Prostate gland (tissue), 2 donors: ENCODE measurements around the gene OR13C5. TPM values are rescaled to one million over a fixed set of nuclear protein-coding genes. Genes with fewer than 3 reads are reported as not detected.

Source experiments
- DNase-seq: peaks from one replicate; pipeline ENCODE4 v3.0.0-alpha.2; 2019; ENCODE audit warnings: low spot score
- H3K27ac ChIP-seq, 2 donors: fragments of 200-600 bp; sonication (generic); 2 replicates each; pipeline ENCODE4 v1.5.1; 2017 to 2019
- H3K27me3 ChIP-seq: fragments of 200-600 bp; sonication (generic); replicated peaks from 2 replicates; pipeline ENCODE4 v1.5.1; 2019; ENCODE audit not compliant: insufficient read depth
- H3K36me3 ChIP-seq, 2 donors: fragments of 200-600 bp; sonication (generic); 1 replicate in 1 of 2; 2 replicates in 1 of 2; pipeline versions ENCODE4 v1.5.1 to v1.8.1; 2017 to 2019
- H3K4me1 ChIP-seq: fragments of 200-600 bp; sonication (generic); replicated peaks from 2 replicates; pipeline ENCODE4 v1.5.1; 2019
- H3K4me3 ChIP-seq, 2 donors: fragments of 200-600 bp; sonication (generic); 2 replicates each; pipeline ENCODE4 v1.5.1; 2017 to 2019
- H3K9me3 ChIP-seq: fragments of 200-600 bp; sonication (generic); 2 replicates; pipeline ENCODE4 v1.5.1; 2017
- POLR2A ChIP-seq: fragments of 450-650 bp; IDR thresholded peaks from one replicate; pipeline ENCODE4 v1.6.1; 2016; ENCODE audit warnings: antibody characterized with exemption, mild to moderate bottlenecking
- WGBS: methylation state at CpG from one replicate; pipeline ENCODE4 v1.1.5; 2018; 5-methylcytosine and 5-hydroxymethylcytosine counted together
- intact Hi-C: fragments of 100-400 bp; cut with DNase I; formaldehyde crosslinking; loops from one replicate; pipeline ENCODE4 v1.14.2; 2022
- total RNA-seq, 2 donors: library from RNA; depleted of rRNA; stranded (reverse); fragments of >200 nt; gene quantifications; one replicate each; pipeline ENCODE4 v1.1.0, GENCODE V29; 2016
- TF ChIP-seq, protein P1 (sequence below), 4 experiments: fragments of 200-600 bp in 2 of 4; fragments of 450-650 bp in 2 of 4; sonication (generic) in 2 of 4; IDR thresholded peaks; 1 replicate in 3 of 4; 2 replicates in 1 of 4; pipeline ENCODE4 v1.5.1; 2016 to 2019; ENCODE audit warnings: antibody characterized with exemption in 4 of 4, mild to moderate bottlenecking in 2 of 4, moderate library complexity in 2 of 4

Gene OR13C5
- total RNA-seq, 2 donors from 2014 or later = not detected

DNA sequence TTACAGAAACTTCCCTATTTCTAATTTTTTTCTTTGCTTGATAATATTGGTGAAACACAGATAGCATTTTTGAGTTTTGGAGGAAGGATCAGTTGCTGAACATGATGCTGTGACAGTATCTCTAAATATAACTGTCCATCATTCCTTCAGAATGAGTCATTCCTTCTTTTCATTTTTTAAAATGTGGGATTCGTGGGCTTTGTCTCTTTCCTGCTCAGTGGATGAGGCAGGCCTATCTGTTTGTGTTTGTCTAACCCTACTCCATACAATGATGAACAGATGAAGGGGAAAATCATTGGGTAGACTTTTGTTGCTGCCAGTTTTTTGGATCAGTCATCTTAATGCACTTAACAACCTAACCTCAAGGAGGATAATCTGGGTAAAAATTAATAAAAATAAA, 46.0 kb downstream of the OR13C5 start:
- Histone ChIP-seq H3K9me3 (no peaks in the 10 kb centered on the region), H3K4me3 (no peak overlapping the region), H3K36me3 (no peaks in the 10 kb centered on the region), H3K4me1 (no peaks in the 10 kb centered on the region), H3K27ac (no peak overlapping the region), H3K27me3 (no peaks in the 10 kb centered on the region)
- intact Hi-C loops = no loop called here
- WGBS = 47% methylated on average over 1 of the region's 1 CpG
- no peak for TF ChIP-seq POLR2A
- TF ChIP-seq, protein P1, sequence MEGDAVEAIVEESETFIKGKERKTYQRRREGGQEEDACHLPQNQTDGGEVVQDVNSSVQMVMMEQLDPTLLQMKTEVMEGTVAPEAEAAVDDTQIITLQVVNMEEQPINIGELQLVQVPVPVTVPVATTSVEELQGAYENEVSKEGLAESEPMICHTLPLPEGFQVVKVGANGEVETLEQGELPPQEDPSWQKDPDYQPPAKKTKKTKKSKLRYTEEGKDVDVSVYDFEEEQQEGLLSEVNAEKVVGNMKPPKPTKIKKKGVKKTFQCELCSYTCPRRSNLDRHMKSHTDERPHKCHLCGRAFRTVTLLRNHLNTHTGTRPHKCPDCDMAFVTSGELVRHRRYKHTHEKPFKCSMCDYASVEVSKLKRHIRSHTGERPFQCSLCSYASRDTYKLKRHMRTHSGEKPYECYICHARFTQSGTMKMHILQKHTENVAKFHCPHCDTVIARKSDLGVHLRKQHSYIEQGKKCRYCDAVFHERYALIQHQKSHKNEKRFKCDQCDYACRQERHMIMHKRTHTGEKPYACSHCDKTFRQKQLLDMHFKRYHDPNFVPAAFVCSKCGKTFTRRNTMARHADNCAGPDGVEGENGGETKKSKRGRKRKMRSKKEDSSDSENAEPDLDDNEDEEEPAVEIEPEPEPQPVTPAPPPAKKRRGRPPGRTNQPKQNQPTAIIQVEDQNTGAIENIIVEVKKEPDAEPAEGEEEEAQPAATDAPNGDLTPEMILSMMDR (IDR thresholded peaks at IDR 0.05) = no peak
- DNase-seq = no peak

Other genes starting within 250 kb of the OR13C5 start
- not detected for gene OR13F1, start 95.2 kb downstream of the OR13C5 start, total RNA-seq
- not detected for gene OR13C4, start 72.2 kb downstream of the OR13C5 start, total RNA-seq
- not detected for gene OR13C3, start 62.6 kb downstream of the OR13C5 start, total RNA-seq
- not detected for gene OR13C8, start 30.2 kb downstream of the OR13C5 start, total RNA-seq
- not detected for gene OR13C2, start 6.2 kb upstream of the OR13C5 start, total RNA-seq
- gene OR13C9, start 18.8 kb upstream of the OR13C5 start, total RNA-seq = not detected
- not detected for gene OR13D1, start 95.1 kb upstream of the OR13C5 start, total RNA-seq
- gene NIPSNAP3A, start 148.3 kb upstream of the OR13C5 start, total RNA-seq = 10 to 100 TPM; 14.6 to 18.8 TPM
- 1 to 10 TPM; 2.4 to 3.6 TPM for gene NIPSNAP3B, start 164.7 kb upstream of the OR13C5 start, total RNA-seq